Colonic mucosa (tissue), 4 donors: Measurements from ENCODE around the gene DIO3. TPM values are rescaled to one million over a fixed set of nuclear protein-coding genes. Genes with fewer than 3 reads are reported as not detected.

Experiments
- DNase-seq: peaks from one replicate; pipeline ENCODE4 v3.0.0-alpha.2; 2020
- H3K27ac ChIP-seq: fragments of 200-600 bp; one replicate; pipeline ENCODE4 v1.8.0; 2021
- H3K27me3 ChIP-seq: fragments of 200-600 bp; one replicate; pipeline ENCODE4 v1.8.0; 2021
- H3K36me3 ChIP-seq: fragments of 200-600 bp; one replicate; pipeline ENCODE4 v1.8.0; 2021
- H3K4me1 ChIP-seq: fragments of 200-600 bp; one replicate; pipeline ENCODE4 v1.8.0; 2021; ENCODE audit warnings: mild to moderate bottlenecking
- H3K4me3 ChIP-seq: fragments of 200-600 bp; one replicate; pipeline ENCODE4 v1.8.0; 2021
- H3K9ac ChIP-seq, 2 donors: one replicate each; pipeline ENCODE4 v1.7.0; 2013; ENCODE audit warnings: control low read depth in 2 of 2, low read depth in 2 of 2, low read length in 2 of 2
- H3K9me3 ChIP-seq: fragments of 200-600 bp; one replicate; pipeline ENCODE4 v1.8.0; 2021
- CTCF ChIP-seq: fragments of 200-600 bp; IDR thresholded peaks from one replicate; pipeline ENCODE4 v1.8.0; 2022; ENCODE audit warnings: antibody characterized with exemption, mild to moderate bottlenecking
- intact Hi-C: fragments of 100-400 bp; cut with DNase I; formaldehyde crosslinking; loops from one replicate; pipeline ENCODE4 v1.14.1; 2022
- total RNA-seq, 2 donors: library from RNA; stranded (reverse); fragmentation: NEBNext Ultra II Directional in 1 of 2; extraction: Animal tissue kit (Norgen Biotek cat#: 25700) in 1 of 2; gene quantifications; one replicate each; pipeline ENCODE4 v1.2.1, GENCODE V29; 2021
- donor health status: healthy.
- donor health status: DM: no; HTN: no; CAD: no.
- donor health status: DM: no; HTN: no; CAD: no.

Gene DIO3
- total RNA-seq, 2 donors from 2014 or later = 0.16 to 0.35 TPM

- H3K9me3 ChIP-seq = no peaks in the 10 kb centered on the region
- no peak for DNase-seq
- H3K36me3 ChIP-seq = no peaks in the 10 kb centered on the region
- no peak overlapping the region for H3K4me3 ChIP-seq
- H3K9ac ChIP-seq = no peak overlapping the region
- no peaks in the 10 kb centered on the region for H3K27me3 ChIP-seq
- H3K4me1 ChIP-seq = no peaks in the 10 kb centered on the region
- H3K27ac ChIP-seq = no peak overlapping the region
- TF ChIP-seq CTCF = no peak
- intact Hi-C loops = no loop called here
Observed at GRCh38 chr14:101537286-101537685, 24.0 kb upstream of the DIO3 start.

- no peak overlapping the region for H3K9ac ChIP-seq
- intact Hi-C loops = no loop called here
- no peak overlapping the region for H3K4me3 ChIP-seq
- H3K36me3 ChIP-seq = no peaks in the 10 kb centered on the region
- TF ChIP-seq CTCF = no peak
- no peaks in the 10 kb centered on the region for H3K27me3 ChIP-seq
- H3K9me3 ChIP-seq = no peaks in the 10 kb centered on the region
- no peaks in the 10 kb centered on the region for H3K4me1 ChIP-seq
- no peak overlapping the region for H3K27ac ChIP-seq
- no peak for DNase-seq
Observed at GRCh38 chr14:101538878-101539277, 22.4 kb upstream of the DIO3 start.

- intact Hi-C loops = no loop called here
- no peaks in the 10 kb centered on the region for H3K27me3 ChIP-seq
- DNase-seq = no peak
Observed at GRCh38 chr14:101539880-101540279, 21.4 kb upstream of the DIO3 start.

GRCh38 chr14:101540481-101541462 is 20.5 kb upstream of the DIO3 start:
- Histone ChIP-seq H3K9me3 (no peaks in the 10 kb centered on the region), H3K27ac (no peak overlapping the region), H3K9ac (no peak overlapping the region), H3K4me3 (no peak overlapping the region), H3K4me1 (no peaks in the 10 kb centered on the region), H3K36me3 (no peaks in the 10 kb centered on the region), H3K27me3 (no peaks in the 10 kb centered on the region)
- intact Hi-C loops = no loop called here
- no peak for TF ChIP-seq CTCF
- DNase-seq = no peak

More at GRCh38 chr14:101539880-101540279, 21.4 kb upstream of the DIO3 start:
- Histone ChIP-seq H3K27ac (no peak overlapping the region), H3K4me1 (no peaks in the 10 kb centered on the region), H3K36me3 (no peaks in the 10 kb centered on the region), H3K9ac (no peak overlapping the region), H3K9me3 (no peaks in the 10 kb centered on the region), H3K4me3 (no peak overlapping the region)
- TF ChIP-seq CTCF = no peak

- peak; percentile 61 for DNase-seq
- peak overlapping the region in 1 of 2 donors; percentile 6 for H3K9ac ChIP-seq
- no peak for TF ChIP-seq CTCF
- H3K4me1 ChIP-seq = no peaks in the 10 kb centered on the region
- no peak overlapping the region for H3K4me3 ChIP-seq
- no peaks in the 10 kb centered on the region for H3K36me3 ChIP-seq
- no peaks in the 10 kb centered on the region for H3K9me3 ChIP-seq
- no peak overlapping the region for H3K27ac ChIP-seq
- intact Hi-C loops = no loop called here
- no peaks in the 10 kb centered on the region for H3K27me3 ChIP-seq
Observed at GRCh38 chr14:101542391-101542790, 18.9 kb upstream of the DIO3 start.
